WTC11 (cell line): ENCODE data around the gene MYL5. TPM values are rescaled to one million over a fixed set of nuclear protein-coding genes. Genes with fewer than 3 reads are reported as not detected.
A peak's percentile ranks its signal among the peaks of the same experiment; 100 is the strongest.

ENCODE experiments used
- ATAC-seq: fragments of 200-7000 bp; cut with Tn5 transposase; 2 replicates; pipeline ENCODE4 v1.10.0; 2021; ENCODE audit warnings: mild to moderate bottlenecking, moderate library complexity
- CTCF ChIA-PET: fragments of 300-600 bp; sonication (Branson Sonifier 250); formaldehyde crosslinking; loops from one replicate; lab custom pipeline; 2021; ENCODE audit warnings: antibody characterized with exemption; lab: Charles Lee
- POLR2A ChIA-PET: fragments of 350-600 bp; sonication (Branson Sonifier 250); formaldehyde crosslinking; loops from one replicate; lab custom pipeline; 2021; ENCODE audit warnings: antibody characterized with exemption; lab: Charles Lee
- DNase-seq: peaks from one replicate; pipeline ENCODE4 v3.0.0; 2021; ENCODE audit warnings: low spot score
- H3K27ac Mint-ChIP-seq: 2 replicates; pipeline ENCODE4 v1.8.0; 2021; ENCODE audit warnings: mixed read lengths
- H3K27me3 Mint-ChIP-seq: 2 replicates; pipeline ENCODE4 v1.8.0; 2021; ENCODE audit warnings: low read depth, mild to moderate bottlenecking, moderate library complexity, mixed read lengths
- H3K36me3 Mint-ChIP-seq: 2 replicates; pipeline ENCODE4 v1.8.0; 2021; ENCODE audit warnings: mixed read lengths
- H3K4me1 Mint-ChIP-seq: 2 replicates; pipeline ENCODE4 v1.8.0; 2022; ENCODE audit warnings: mixed read lengths
- H3K4me3 Mint-ChIP-seq: 2 replicates; pipeline ENCODE4 v1.8.0; 2021; ENCODE audit warnings: mild to moderate bottlenecking, moderate library complexity, mixed read lengths
- H3K9me3 Mint-ChIP-seq: 2 replicates; pipeline ENCODE4 v1.8.0; 2021; ENCODE audit warnings: mixed read lengths
- AFF4 ChIP-seq: sonication (generic); formaldehyde crosslinking; IDR thresholded peaks from 2 replicates; pipeline ENCODE4 v1.8.1; 2023; ENCODE audit warnings: mild to moderate bottlenecking, missing genetic modification reagents, borderline replicate concordance
- ARID4B ChIP-seq: sonication (generic); formaldehyde crosslinking; IDR thresholded peaks from 2 replicates; pipeline ENCODE4 v1.8.0; 2023; ENCODE audit warnings: missing genetic modification reagents, mild to moderate bottlenecking, borderline replicate concordance
- ATF1 ChIP-seq: sonication (generic); formaldehyde crosslinking; IDR thresholded peaks from 2 replicates; pipeline ENCODE4 v1.8.1; 2023; ENCODE audit warnings: mild to moderate bottlenecking, moderate library complexity, missing genetic modification reagents
- CDX4 ChIP-seq: fragments of 250-450 bp; sonication (Bioruptor Pico); IDR thresholded peaks from 2 replicates; pipeline ENCODE4 v1.9.0; 2021; ENCODE audit warnings: moderate library complexity, mild to moderate bottlenecking, inconsistent platforms, borderline replicate concordance
- ELF4 ChIP-seq: sonication (generic); formaldehyde crosslinking; IDR thresholded peaks from 2 replicates; pipeline ENCODE4 v1.8.1; 2022; ENCODE audit warnings: low read depth, mild to moderate bottlenecking, moderate library complexity, missing genetic modification reagents
- JUN ChIP-seq: sonication (generic); formaldehyde crosslinking; IDR thresholded peaks from 2 replicates; pipeline ENCODE4 v1.8.0; 2023; ENCODE audit warnings: mild to moderate bottlenecking, missing genetic modification reagents
- NR1H2 ChIP-seq: sonication (generic); formaldehyde crosslinking; IDR thresholded peaks from 2 replicates; pipeline ENCODE4 v1.9.0; 2021; ENCODE audit warnings: mild to moderate bottlenecking, moderate library complexity, missing genetic modification reagents
- NR2C2 ChIP-seq: sonication (generic); formaldehyde crosslinking; IDR thresholded peaks from 2 replicates; pipeline ENCODE4 v1.8.0; 2022; ENCODE audit warnings: mild to moderate bottlenecking, missing genetic modification reagents
- NR3C1 ChIP-seq: sonication (generic); formaldehyde crosslinking; conservative IDR thresholded peaks from 2 replicates; pipeline ENCODE4 v1.8.1; 2023; ENCODE audit warnings: low read depth, mild to moderate bottlenecking, missing genetic modification reagents
- TP53 ChIP-seq: sonication (generic); formaldehyde crosslinking; IDR thresholded peaks from 2 replicates; pipeline ENCODE4 v1.8.1; 2023; ENCODE audit warnings: mild to moderate bottlenecking, missing genetic modification reagents
- ZNF263 ChIP-seq: sonication (generic); formaldehyde crosslinking; IDR thresholded peaks from 2 replicates; pipeline ENCODE4 v1.8.1; 2022; ENCODE audit warnings: low read depth, mild to moderate bottlenecking, moderate library complexity, missing genetic modification reagents
- ZSCAN18 ChIP-seq: fragments of 250-450 bp; sonication (Bioruptor Pico); IDR thresholded peaks from 2 replicates; pipeline ENCODE4 v2.1.2; 2022; ENCODE audit warnings: mild to moderate bottlenecking, moderate library complexity
- total RNA-seq: library from RNA; stranded (reverse); gene quantifications from 3 replicates; pipeline ENCODE4 v1.2.3, GENCODE V29; 2021
- TF ChIP-seq, protein P1 (sequence below): sonication (generic); formaldehyde crosslinking; IDR thresholded peaks from 2 replicates; pipeline ENCODE4 v1.8.1; 2023; ENCODE audit warnings: mild to moderate bottlenecking, missing genetic modification reagents
- TF ChIP-seq, protein P2 (sequence below): fragments of 250-450 bp; sonication (Bioruptor Pico); IDR thresholded peaks from 2 replicates; pipeline ENCODE4 v1.8.0; 2021; ENCODE audit warnings: mild to moderate bottlenecking

The MYL5 gene
- total RNA-seq, 1 experiment from 2014 or later = 22.2 TPM

DNA sequence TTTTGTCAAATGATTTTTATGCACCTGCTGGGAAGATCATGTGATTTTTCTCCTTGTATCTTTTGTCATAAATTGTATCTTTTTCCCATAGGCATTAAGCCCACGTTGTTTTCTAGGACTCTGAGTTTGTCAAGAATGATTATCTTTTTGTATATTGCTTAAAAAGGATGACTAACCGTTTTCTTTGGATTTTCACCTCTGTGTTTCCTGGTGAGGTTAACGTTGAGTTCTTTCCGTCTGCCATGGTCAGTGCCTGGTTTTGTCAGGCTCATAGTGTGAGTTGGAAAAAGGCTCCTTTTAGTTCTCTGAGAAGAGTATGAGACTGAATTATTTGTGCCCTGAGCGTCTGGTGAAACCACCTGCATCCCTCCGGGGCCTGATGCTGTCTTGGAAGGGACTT, 53.2 kb downstream of the MYL5 start (continued):
- no peak for TF ChIP-seq ZSCAN18 (CRISPR knock-in tag)
- TF ChIP-seq AFF4 (CRISPR knock-in tag) = no peak
- no peak for TF ChIP-seq NR3C1 (CRISPR knock-in tag)
- no peak for TF ChIP-seq NR1H2 (CRISPR knock-in tag)

DNA sequence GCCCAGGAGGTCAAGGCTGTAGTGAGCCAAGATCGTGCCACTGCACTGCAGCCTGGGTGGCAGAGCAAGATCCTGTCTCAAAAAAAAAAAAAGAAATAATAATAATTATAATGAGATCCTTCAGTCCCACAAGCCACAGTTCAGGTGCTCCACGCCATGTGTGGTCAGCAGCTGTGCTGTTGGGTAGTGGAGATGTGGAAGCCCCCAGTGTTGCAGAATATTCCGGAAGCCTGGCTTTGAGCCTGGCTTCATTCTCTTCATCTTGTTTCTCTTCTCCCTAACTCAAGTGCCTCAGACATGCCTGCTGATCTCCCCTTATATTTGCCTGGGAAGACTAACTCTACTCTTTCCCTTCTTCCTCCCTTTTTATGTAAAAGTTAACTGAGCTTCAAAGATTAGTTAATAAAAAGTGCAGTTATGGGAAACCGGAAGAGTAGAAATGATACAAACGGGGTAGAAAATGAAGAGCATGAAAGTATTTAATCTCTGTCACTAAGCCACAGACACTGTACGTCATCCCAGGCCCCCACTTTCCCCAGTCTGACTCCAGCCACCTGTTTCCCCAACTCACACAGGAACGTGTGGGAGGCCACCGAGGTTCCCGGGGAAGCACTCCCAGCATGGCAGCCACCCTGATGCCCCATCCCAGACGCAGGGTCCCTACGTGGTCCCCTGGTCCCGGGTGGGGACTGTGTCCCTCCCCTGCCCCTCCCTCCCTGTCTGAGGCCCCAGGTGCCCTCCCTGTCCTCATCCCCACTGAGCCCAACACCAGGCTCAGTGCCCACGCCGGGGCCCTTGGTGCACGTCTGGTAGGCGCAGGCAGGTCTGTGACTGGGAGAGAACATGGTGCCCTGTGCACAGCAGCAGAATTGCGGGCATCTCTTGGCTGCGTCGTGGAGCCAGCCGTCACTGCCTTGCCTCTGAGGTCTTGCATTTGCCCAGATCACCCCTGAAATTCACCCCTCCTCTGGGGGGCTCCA, 55.3 kb downstream of the MYL5 start:
- H3K27ac Mint-ChIP-seq = peak overlapping the region; percentile 80
- no peak for ATAC-seq
- H3K9me3 Mint-ChIP-seq = no peaks in the 10 kb centered on the region
- H3K4me1 Mint-ChIP-seq = peaks cover 2% of the 10 kb centered on the region; the same call in 1 of the 2 replicates
- DNase-seq = no peak
- POLR2A ChIA-PET = no interaction called here
- H3K27me3 Mint-ChIP-seq = no peaks in the 10 kb centered on the region
- peaks cover 25% of the 10 kb centered on the region for H3K36me3 Mint-ChIP-seq
- TF ChIP-seq, protein P1, sequence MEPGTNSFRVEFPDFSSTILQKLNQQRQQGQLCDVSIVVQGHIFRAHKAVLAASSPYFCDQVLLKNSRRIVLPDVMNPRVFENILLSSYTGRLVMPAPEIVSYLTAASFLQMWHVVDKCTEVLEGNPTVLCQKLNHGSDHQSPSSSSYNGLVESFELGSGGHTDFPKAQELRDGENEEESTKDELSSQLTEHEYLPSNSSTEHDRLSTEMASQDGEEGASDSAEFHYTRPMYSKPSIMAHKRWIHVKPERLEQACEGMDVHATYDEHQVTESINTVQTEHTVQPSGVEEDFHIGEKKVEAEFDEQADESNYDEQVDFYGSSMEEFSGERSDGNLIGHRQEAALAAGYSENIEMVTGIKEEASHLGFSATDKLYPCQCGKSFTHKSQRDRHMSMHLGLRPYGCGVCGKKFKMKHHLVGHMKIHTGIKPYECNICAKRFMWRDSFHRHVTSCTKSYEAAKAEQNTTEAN (CRISPR knock-in tag) = no peak
- TF ChIP-seq ZNF263 (CRISPR knock-in tag) = no peak
- TF ChIP-seq NR2C2 (CRISPR knock-in tag) = no peak
- no peak for TF ChIP-seq ATF1 (CRISPR knock-in tag)
- no peak for TF ChIP-seq JUN
- TF ChIP-seq, protein P2, sequence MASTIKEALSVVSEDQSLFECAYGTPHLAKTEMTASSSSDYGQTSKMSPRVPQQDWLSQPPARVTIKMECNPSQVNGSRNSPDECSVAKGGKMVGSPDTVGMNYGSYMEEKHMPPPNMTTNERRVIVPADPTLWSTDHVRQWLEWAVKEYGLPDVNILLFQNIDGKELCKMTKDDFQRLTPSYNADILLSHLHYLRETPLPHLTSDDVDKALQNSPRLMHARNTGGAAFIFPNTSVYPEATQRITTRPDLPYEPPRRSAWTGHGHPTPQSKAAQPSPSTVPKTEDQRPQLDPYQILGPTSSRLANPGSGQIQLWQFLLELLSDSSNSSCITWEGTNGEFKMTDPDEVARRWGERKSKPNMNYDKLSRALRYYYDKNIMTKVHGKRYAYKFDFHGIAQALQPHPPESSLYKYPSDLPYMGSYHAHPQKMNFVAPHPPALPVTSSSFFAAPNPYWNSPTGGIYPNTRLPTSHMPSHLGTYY (CRISPR knock-in tag) = no peak
- TF ChIP-seq TP53 = no peak
- TF ChIP-seq CDX4 (CRISPR knock-in tag) = no peak
- no peak for TF ChIP-seq ELF4 (CRISPR knock-in tag)
- TF ChIP-seq ARID4B = no peak
- TF ChIP-seq, all 79 proteins: peak for 0
- H3K4me3 Mint-ChIP-seq = no peak overlapping the region
- CTCF ChIA-PET = no interaction called here
